ENCODE data around the gene NRGN. TPM values are rescaled to one million over a fixed set of nuclear protein-coding genes. Genes with fewer than 3 reads are reported as not detected.

The NRGN gene
- total RNA-seq, 1 donor from 2014 or later: 17.0 TPM

DNA sequence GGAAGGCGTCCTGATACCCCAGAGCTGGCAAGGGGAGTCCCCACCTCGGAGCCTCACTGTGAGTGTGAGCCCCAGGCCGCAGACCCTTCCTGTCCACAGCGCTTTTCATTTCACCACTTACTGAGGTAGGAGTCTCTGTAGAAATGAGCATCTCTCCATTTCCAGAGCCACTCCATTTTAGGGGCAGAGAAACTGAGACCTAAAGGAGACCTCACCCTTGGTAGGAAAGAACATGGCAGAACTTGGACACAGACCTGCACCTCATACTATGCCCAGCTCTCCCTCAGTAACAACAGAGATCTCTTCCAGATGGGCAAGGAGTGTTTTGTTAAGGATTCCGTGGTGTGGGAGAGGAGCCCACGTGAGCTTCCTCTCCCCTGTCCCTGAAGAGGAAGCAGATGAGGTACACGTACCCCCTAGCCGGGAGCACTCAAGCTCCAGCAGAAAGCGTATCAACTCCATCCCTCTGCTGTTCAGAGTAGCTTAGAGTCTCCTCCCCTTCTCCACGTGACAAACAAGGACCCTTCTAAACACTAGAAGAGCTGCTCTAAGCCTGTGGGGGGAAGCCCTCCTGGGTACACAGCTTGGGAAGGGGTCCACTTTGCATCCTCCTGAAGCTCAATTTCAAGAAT lies 12.8 kb downstream of the NRGN start:
- no peak for DNase-seq (ENCODE audit: low spot score)

GRCh38 chr11:124753205-124753604 lies 13.5 kb downstream of the NRGN start:
- TF ChIP-seq, protein P1, sequence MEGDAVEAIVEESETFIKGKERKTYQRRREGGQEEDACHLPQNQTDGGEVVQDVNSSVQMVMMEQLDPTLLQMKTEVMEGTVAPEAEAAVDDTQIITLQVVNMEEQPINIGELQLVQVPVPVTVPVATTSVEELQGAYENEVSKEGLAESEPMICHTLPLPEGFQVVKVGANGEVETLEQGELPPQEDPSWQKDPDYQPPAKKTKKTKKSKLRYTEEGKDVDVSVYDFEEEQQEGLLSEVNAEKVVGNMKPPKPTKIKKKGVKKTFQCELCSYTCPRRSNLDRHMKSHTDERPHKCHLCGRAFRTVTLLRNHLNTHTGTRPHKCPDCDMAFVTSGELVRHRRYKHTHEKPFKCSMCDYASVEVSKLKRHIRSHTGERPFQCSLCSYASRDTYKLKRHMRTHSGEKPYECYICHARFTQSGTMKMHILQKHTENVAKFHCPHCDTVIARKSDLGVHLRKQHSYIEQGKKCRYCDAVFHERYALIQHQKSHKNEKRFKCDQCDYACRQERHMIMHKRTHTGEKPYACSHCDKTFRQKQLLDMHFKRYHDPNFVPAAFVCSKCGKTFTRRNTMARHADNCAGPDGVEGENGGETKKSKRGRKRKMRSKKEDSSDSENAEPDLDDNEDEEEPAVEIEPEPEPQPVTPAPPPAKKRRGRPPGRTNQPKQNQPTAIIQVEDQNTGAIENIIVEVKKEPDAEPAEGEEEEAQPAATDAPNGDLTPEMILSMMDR (IDR thresholded peaks at IDR 0.05; ENCODE audit: unreplicated experiment): no peak
- Mint-ChIP-seq H3K9me3 (ENCODE audit: unreplicated experiment) (no peaks in the 10 kb centered on the region), H3K4me1 (ENCODE audit: unreplicated experiment) (peaks cover 84% of the 10 kb centered on the region), H3K27ac (ENCODE audit: unreplicated experiment) (no peak overlapping the region), H3K4me3 (ENCODE audit: unreplicated experiment) (peak overlapping the region; percentile 76), H3K36me3 (ENCODE audit: low read depth, unreplicated experiment) (peaks cover 59% of the 10 kb centered on the region), H3K27me3 (ENCODE audit: unreplicated experiment) (peaks cover 27% of the 10 kb centered on the region)
- DNase-seq (ENCODE audit: low spot score): no peak

More for the DNA sequence above, 12.8 kb downstream of the NRGN start:
- H3K36me3 Mint-ChIP-seq (ENCODE audit: low read depth, unreplicated experiment): peaks cover 57% of the 10 kb centered on the region
- TF ChIP-seq, protein P1 (IDR thresholded peaks at IDR 0.05; ENCODE audit: unreplicated experiment): no peak
- peaks cover 27% of the 10 kb centered on the region for H3K27me3 Mint-ChIP-seq (ENCODE audit: unreplicated experiment)
- peaks cover 84% of the 10 kb centered on the region for H3K4me1 Mint-ChIP-seq (ENCODE audit: unreplicated experiment)
- H3K9me3 Mint-ChIP-seq (ENCODE audit: unreplicated experiment): no peaks in the 10 kb centered on the region
- peak overlapping the region; percentile 76 for H3K4me3 Mint-ChIP-seq (ENCODE audit: unreplicated experiment)
- H3K27ac Mint-ChIP-seq (ENCODE audit: unreplicated experiment): no peak overlapping the region

GRCh38 chr11:124753624-124754023 lies 13.9 kb downstream of the NRGN start:
- H3K4me3 Mint-ChIP-seq (ENCODE audit: unreplicated experiment): peak overlapping the region; percentile 76
- TF ChIP-seq, protein P1 (IDR thresholded peaks at IDR 0.05; ENCODE audit: unreplicated experiment): no peak
- H3K9me3 Mint-ChIP-seq (ENCODE audit: unreplicated experiment): no peaks in the 10 kb centered on the region
- H3K27ac Mint-ChIP-seq (ENCODE audit: unreplicated experiment): no peak overlapping the region
- no peak for DNase-seq (ENCODE audit: low spot score)
- H3K36me3 Mint-ChIP-seq (ENCODE audit: low read depth, unreplicated experiment): peaks cover 63% of the 10 kb centered on the region
- peaks cover 26% of the 10 kb centered on the region for H3K27me3 Mint-ChIP-seq (ENCODE audit: unreplicated experiment)
- peaks cover 84% of the 10 kb centered on the region for H3K4me1 Mint-ChIP-seq (ENCODE audit: unreplicated experiment)

DNA sequence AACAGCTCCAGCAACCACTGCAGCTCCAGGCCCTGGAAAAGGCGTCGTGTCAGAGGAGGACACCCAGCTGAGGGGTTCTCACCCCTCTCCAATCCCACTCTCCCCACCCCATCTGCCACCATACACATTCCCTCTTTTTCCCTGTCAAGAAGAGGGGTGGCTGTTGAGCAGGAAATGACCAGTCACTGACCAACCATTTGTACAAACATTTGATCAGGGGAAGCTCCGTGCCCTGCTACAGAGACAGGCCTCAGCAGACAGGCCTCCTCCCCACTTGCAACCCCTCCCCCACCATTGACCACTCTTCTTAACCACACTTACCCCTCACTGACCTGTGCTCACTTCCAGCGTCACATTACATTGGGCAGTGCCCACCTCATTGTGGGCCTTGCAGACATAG lies 14.6 kb downstream of the NRGN start:
- peaks cover 78% of the 10 kb centered on the region for H3K4me1 Mint-ChIP-seq (ENCODE audit: unreplicated experiment)
- H3K9me3 Mint-ChIP-seq (ENCODE audit: unreplicated experiment): no peaks in the 10 kb centered on the region
- H3K27me3 Mint-ChIP-seq (ENCODE audit: unreplicated experiment): peaks cover 23% of the 10 kb centered on the region
- H3K4me3 Mint-ChIP-seq (ENCODE audit: unreplicated experiment): peak overlapping the region; percentile 76
- peak overlapping the region; percentile 58 for H3K27ac Mint-ChIP-seq (ENCODE audit: unreplicated experiment)
- TF ChIP-seq, protein P1 (IDR thresholded peaks at IDR 0.05; ENCODE audit: unreplicated experiment): no peak
- H3K36me3 Mint-ChIP-seq (ENCODE audit: low read depth, unreplicated experiment): peaks cover 65% of the 10 kb centered on the region
- no peak for DNase-seq (ENCODE audit: low spot score)

DNA sequence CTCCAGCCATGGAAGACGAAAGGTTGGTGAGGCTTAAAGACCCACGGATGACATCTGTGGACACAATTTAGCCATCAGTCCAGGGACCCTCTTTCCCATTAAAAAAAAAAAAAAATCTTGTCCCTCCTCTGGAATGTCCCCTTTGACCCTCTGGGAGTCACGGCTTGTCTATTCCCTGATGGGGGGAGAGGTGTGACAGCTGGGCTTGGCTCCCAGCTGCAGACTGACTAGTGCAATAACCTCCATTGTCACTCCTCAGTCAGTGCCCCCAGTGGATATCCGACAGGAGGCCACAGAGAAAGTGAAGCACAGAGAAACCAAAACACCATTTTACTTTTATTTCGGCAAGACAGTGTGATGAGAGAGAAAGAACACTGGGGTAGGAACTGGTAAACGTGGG lies 15.0 kb downstream of the NRGN start:
- no peaks in the 10 kb centered on the region for H3K9me3 Mint-ChIP-seq (ENCODE audit: unreplicated experiment)
- H3K36me3 Mint-ChIP-seq (ENCODE audit: low read depth, unreplicated experiment): peaks cover 65% of the 10 kb centered on the region
- H3K4me1 Mint-ChIP-seq (ENCODE audit: unreplicated experiment): peaks cover 74% of the 10 kb centered on the region
- H3K27me3 Mint-ChIP-seq (ENCODE audit: unreplicated experiment): peaks cover 24% of the 10 kb centered on the region
- no peak for DNase-seq (ENCODE audit: low spot score)
- peak overlapping the region; percentile 76 for H3K4me3 Mint-ChIP-seq (ENCODE audit: unreplicated experiment)
- TF ChIP-seq, protein P1 (IDR thresholded peaks at IDR 0.05; ENCODE audit: unreplicated experiment): no peak
- peak overlapping the region; percentile 58 for H3K27ac Mint-ChIP-seq (ENCODE audit: unreplicated experiment)

All from endothelial cell (in vitro differentiated cells).